OCI-LY1 (cell line): ENCODE results near the gene FAM184A.

Experiments used
- EZH2 ChIP-seq: fragments of 200-600 bp; sonication (generic), shearing (Covaris generic); IDR thresholded peaks from 2 replicates; pipeline ENCODE4 v1.8.0; 2017; ENCODE audit warnings: borderline replicate concordance, mixed run types, mild to moderate bottlenecking, antibody characterized with exemption, low read length, moderate library complexity, mixed read lengths
- TF ChIP-seq, protein P1 (sequence below): fragments of 200-600 bp; sonication (generic), shearing (Covaris generic); IDR thresholded peaks from 2 replicates; pipeline ENCODE4 v1.5.1; 2017; ENCODE audit warnings: mild to moderate bottlenecking, antibody characterized with exemption, low read length, moderate library complexity, mixed read lengths

GRCh38 chr6:119076173-119076572 lies 2.3 kb downstream of the FAM184A start:
- TF ChIP-seq, protein P1, sequence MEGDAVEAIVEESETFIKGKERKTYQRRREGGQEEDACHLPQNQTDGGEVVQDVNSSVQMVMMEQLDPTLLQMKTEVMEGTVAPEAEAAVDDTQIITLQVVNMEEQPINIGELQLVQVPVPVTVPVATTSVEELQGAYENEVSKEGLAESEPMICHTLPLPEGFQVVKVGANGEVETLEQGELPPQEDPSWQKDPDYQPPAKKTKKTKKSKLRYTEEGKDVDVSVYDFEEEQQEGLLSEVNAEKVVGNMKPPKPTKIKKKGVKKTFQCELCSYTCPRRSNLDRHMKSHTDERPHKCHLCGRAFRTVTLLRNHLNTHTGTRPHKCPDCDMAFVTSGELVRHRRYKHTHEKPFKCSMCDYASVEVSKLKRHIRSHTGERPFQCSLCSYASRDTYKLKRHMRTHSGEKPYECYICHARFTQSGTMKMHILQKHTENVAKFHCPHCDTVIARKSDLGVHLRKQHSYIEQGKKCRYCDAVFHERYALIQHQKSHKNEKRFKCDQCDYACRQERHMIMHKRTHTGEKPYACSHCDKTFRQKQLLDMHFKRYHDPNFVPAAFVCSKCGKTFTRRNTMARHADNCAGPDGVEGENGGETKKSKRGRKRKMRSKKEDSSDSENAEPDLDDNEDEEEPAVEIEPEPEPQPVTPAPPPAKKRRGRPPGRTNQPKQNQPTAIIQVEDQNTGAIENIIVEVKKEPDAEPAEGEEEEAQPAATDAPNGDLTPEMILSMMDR: no peak
- TF ChIP-seq EZH2: no peak
